Raji (cell line): ENCODE measurements around the gene COL13A1.

Source experiments
- POLR2A ChIP-seq: IDR thresholded peaks from 2 replicates; pipeline ENCODE4 v1.6.1; 2011; ENCODE audit warnings: low read depth, low read length, control low read depth; ENCODE audit not compliant: insufficient read depth

COL13A1 gene

DNA sequence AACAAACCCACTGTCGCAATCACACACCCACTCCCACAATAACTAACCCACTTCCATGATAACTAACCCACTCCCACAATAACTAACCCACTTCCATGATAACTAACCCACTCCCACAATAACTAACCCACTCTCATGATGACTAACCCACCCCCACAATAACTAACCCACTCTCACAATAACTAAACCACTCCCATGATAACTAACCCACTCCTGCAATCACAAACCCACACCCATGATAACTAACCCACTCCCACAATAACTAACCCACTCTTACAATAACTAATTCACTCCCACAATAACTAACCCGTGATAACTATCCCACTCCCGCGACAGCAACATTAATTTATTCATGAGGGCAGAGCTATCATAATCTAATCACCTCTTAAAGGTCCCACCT, 105.8 kb downstream of the COL13A1 start:
- no peak for TF ChIP-seq POLR2A

DNA sequence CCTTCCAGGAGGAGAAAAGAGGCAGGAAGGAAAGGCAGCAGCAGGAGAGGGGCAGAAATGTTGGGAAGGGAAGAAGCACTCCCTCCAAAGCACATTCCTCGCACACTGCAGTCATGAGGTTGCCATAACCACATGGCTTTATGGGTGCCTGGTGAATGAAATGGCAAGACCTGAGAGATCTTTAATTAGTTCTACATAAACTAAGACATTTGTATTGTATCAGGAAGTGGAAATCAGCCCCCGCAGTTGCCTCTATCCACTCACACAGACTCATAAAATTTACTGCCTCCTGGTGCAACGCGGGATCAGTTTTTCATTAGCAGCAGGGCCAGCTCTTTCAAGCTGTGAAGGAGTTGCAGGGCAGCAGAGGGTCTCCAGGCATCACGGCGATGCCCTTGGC, 106.4 kb downstream of the COL13A1 start:
- TF ChIP-seq POLR2A: no peak

DNA sequence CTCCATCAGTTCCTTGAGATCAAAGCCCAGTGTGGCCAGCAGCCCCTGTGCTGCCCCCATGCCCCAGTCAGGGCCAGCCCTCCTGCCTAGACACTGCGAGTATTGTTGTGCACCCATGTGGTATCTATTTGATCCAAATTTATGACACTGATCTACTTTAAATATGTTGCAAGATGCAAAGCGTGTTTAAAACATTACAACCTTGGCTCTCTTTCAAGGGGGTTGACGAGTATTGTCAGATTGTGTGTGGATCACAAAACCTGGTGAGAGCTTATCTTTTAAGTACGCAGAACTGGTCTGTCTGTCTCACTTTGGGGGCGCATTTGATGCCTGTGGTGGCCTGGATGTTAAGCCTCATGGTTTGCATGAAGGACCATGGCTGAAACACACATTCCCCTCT, 108.9 kb downstream of the COL13A1 start:
- no peak for TF ChIP-seq POLR2A

DNA sequence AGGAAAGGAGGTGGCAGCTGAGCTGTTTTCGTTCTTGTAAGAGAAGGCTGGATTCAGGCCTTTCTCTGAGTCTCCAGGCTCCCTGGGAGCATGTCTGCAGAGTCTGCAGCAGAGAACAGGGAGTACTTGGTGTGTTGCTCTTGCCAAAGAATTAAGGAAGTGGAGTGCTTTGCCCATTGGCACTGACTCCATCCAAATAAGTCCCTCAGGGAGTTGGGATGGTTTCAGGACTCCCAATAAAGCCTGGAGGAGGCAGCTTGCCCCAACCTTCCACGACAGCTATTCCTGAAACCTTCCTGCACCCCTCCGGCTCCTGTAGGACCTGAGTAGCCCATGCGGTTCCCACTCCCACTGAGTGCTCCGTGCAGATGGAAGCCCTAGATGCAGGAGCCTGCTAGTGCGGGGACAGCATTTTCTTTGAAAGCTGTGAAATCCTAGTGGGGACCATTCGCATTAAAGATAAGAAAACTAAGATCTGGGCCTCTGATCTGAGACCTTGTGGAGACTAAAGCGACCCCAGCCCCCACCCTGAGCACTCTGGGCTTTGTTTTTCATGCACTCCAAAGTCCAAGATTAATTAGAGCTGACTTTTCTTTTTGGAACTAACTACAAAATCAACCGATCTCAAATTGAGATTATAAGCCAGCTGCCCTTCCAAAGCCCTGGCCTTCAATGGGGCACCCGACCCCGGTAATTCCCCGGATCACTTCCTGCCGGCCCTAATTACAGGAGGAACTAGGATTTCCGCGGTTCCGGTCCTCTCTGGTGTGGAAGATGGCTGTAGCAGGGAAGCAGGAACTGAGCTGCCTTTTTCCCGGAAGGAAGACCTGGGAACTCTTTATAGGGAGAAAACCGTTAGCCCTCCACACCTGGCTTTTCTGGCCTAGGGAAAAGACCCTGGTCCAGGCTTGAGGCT, 110.2 kb downstream of the COL13A1 start:
- TF ChIP-seq POLR2A: no peak

DNA sequence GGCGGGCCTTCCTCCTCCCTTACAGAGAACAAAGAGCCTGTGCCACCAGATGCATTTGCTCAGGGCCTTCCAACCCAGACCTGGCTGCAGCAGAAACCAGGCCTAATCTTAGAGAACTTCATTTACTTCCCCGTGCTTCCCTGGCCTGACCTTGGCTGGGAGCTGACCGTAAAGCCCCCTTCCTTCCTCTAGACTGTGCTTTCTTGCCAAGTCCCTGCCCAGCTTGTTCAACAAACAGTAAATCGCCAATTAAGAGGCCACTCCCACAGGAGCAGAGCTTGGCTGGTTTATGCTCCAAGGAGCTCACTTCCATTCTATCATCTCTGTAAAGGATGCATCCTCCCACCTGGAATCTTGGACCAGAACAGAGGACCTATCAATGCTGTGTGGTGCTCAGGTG, 110.9 kb downstream of the COL13A1 start:
- no peak for TF ChIP-seq POLR2A

DNA sequence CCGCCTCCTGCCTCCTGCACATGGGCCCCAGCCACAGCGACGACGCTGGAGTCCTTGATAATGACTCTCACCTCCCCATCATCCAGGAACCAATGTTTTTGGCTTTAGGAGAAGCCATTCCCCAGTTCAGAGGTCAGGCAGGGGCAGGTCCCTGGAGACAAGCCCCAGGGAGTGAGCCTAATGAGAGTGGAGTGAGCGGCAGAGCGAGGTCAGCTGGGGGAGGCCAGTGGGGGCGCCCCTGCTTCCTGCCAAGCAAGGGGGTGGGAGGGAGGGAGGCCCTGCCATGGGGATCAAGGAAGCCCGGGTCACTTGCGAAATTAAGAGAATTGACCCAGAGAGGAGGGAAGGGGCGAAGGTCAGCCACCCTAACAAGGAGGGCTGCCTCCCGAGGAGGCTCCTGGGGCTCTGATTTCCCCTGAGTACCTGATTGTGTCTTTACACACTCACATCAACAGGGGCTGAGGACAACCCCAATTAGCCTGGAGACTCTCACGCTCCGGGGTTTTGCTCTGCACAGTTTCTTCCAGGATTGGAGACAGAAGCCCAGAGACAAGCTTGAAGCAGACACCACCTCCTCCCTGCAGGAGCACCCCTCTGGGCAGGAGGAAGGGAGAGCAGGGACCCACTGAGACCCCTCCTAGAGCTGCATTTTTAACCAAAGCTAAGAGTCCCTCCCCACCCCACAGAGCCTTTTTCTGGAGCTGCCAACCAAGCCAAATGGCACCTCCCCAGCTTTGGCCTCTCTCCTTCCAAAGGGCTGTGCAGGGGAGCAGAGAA, 112.1 kb downstream of the COL13A1 start:
- TF ChIP-seq POLR2A: no peak

DNA sequence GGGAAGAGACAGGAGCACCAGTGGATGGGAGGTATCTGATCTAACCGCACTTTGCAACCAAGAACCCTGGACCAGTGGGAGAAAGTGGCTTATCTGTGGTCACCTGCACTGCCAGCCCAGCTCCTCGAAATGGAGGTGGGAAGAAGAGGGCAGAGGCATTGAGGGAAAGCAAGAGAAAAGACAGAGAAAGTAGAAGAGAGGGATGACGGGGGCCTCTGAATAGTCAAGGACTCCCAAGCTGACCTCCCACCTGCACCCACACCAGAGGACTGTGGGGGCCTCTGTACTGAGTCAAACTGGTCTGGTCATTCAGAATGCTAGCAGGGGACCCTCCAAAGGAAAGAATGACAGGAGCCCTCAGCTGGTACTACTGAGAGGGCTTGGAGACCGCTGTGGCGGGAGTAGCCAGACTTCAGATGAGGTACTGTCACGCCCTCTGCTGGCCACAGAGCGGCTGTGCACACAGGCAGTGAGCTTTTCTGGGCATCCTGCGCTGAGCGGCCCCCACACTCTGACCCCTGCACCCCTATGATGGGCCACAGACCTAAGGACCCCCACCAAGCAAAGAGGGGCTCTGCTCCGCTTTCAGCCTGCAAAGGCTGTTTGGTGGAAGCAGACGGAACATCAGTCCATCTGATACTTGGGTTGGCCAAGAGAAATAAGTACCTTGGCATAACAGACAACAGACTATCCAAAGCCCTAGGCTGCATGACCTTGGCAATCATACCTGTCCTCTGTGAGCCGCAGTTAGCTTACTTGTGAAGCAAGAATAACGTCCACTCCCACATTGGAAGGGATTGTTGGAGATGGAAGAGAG, 112.9 kb downstream of the COL13A1 start:
- no peak for TF ChIP-seq POLR2A

DNA sequence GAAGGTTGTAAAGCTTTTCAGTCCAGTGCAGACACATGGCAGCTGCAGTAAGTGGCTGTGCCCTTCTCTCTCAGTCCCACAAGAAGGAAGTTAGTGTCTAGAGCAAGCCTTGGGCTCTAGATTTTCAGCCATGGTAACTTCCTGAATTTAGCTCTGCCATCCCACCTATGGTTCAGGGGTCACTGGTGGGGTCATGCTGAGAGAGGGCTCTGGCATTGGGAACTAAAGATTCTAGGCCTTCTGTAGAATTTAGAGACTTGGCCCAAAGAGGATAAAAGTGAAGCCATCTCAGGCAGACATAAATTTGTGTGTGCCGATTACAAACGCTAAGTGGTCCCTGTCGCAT, 113.5 kb downstream of the COL13A1 start:
- no peak for TF ChIP-seq POLR2A

DNA sequence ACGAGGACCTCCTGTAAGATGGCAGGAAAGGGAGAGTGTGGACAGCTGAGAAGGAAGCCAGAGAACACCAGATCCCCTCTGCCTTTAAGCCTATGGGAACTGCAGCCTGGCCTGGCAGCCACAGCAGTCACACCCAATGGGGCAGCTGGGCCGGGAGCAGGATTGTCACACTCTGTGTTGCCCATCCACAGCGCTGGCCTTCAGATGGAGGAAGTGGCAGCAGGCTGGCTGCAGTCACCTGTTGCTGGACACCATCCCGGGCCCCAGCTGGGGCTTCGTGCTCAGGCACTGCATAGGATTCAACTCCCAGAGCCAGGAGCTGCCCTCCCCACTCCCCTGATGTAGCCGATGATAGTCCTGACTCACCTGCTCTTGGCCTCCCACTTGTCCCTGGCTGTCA, 114.4 kb downstream of the COL13A1 start:
- no peak for TF ChIP-seq POLR2A

DNA sequence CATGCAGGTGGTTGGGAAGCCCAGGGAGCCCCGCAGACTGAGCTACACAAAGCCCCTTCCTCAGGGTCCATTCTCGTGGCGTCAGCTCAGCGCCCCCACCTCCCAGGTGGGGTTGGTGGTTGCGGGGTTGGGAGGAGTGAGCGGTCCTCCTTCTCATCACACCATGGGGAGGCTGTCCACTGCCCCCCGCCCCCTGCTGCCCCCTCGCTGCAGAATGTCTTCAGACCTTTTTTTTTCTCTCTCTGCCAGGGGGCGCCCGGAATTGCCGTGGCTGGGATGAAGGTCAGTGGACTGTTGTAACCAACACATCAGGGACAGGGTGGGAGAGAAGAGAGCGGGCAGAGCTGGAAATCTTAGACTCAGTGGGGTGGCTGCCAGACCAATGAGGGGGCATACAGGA, 116.3 kb downstream of the COL13A1 start:
- TF ChIP-seq POLR2A: no peak

DNA sequence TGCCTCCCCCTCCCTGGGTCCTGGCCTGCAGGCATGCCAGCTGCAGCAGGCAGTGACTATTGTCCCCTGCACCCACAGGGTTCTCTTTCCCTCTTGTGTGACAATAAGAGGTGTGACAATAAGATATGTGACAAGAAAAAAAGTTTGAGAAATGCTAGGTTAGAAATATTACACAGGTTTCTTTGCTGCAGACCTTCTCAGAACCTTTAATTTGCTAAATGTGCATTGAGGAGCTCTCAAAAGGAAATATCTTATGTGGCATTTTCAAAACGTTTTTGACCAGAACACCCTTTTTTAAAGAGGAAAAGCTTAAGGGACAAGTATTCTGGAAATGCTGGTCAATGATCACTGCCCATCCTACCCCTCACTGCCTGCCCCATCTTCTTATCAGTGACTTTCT, 117.5 kb downstream of the COL13A1 start:
- TF ChIP-seq POLR2A: no peak

DNA sequence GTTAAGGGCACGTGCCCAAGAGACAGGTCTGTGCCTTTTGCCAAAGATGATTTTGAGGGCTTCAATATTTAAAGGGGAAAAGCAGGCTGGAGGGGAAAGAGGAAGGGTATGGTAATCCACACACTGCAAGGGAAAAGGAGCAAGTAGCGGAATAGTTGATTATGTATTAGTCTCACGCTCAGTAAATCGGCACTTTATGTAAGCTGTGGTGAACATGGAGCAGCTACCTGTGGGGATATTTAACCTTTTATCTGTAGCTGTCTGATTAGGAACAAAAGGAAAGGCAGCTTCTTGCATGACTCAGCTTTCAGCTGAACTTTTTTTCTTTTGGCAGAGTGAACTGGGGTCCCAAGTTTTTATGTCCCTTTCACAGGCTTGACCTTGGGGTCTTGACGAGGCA, 123.4 kb downstream of the COL13A1 start:
- no peak for TF ChIP-seq POLR2A

DNA sequence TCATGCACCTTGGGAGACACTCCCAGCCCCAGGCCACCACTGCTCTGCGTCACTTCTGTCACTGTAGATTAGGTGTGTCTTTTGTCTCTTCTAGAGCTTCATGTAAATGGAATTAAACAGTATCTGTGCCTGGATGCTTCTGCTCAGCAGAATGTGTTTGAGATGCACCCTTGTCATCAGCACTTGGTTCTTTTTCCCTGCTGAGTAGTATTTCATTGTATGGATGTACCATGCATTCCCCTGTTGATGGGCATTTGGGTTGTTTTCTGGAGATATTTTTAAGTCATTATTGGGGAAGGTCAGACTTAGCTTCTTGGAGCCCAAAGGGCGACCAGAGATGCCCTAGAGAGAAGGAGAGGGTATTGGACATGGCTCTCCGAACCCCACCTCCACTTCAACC, 126.6 kb downstream of the COL13A1 start:
- no peak for TF ChIP-seq POLR2A

DNA sequence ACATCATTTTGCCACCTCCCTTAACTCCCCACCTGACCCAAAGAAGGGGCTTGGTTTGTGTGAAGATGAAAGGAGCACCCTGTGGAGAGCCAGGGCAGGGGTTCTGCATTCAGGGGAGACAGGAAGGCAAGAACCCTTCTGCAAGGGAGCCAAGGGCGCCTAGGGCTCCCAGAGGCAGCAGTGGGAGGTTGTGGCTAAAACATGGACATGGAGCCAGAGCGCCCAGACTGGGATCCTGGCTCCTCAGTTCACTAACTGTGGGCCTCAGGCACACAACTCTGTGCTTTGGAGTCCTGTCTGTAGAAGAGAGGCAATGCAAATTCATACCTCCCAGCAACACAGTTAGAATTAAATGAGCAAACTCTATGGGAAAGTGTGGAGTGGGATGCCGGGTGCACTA, 127.9 kb downstream of the COL13A1 start:
- no peak for TF ChIP-seq POLR2A

DNA sequence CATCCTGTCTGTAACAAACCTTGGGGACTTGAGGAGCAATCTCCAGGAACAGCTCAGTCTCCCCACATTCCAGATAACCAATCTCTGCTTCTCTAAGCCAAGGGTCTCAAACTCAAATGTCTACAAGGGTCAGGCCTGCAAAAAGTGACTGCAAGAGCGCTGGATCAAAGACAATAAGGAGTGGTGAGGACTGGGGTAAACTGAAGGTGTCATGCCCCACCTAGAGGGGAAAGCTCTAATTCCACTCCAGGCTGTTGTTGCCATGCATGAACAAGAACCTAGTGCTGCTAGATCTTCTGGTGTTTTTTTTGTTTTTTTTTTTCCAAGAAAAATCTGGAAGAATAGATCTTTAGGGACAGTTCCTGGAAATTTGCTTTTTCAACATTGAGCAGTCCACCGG, 133.1 kb downstream of the COL13A1 start:
- no peak for TF ChIP-seq POLR2A
